GM12878 (cell line): ENCODE measurements around the gene HSF2BP. TPM values are rescaled to one million over a fixed set of nuclear protein-coding genes. Genes with fewer than 3 reads are reported as not detected.
A peak's percentile ranks its signal among the peaks of the same experiment; 100 is the strongest.

Experiments used
- ATAC-seq: fragments of 200-7000 bp; cut with Tn5 transposase; 3 replicates; pipeline ENCODE4 v1.9.1; 2020; ENCODE audit warnings: mild to moderate bottlenecking, moderate library complexity
- BruUV-seq: library from RNA; stranded (reverse); fragments of 400-500 nt; replicated peaks from 2 replicates; lab custom pipeline; 2021; lab: Mats Ljungman, UMichigan
- CTCF ChIA-PET: fragments of 300-600 bp; sonication (Branson Sonifier 250); formaldehyde crosslinking; extraction: SDS; loops from one replicate; lab custom pipeline; 2021; ENCODE audit warnings: inconsistent platforms; lab: Yijun Ruan, JAX
- POLR2A ChIA-PET: fragments of 350-600 bp; formaldehyde crosslinking; extraction: SDS; loops from one replicate; lab custom pipeline; 2021; ENCODE audit warnings: inconsistent platforms; lab: Charles Lee
- RAD21 ChIA-PET: fragments of 300-600 bp; sonication (Branson Sonifier 250); formaldehyde crosslinking; loops from one replicate; lab custom pipeline; 2023; ENCODE audit warnings: antibody characterized with exemption; ENCODE audit not compliant: unreplicated experiment; lab: Charles Lee
- SMC1A ChIA-PET: fragments of 300-600 bp; sonication (Branson Sonifier 250); formaldehyde crosslinking; loops from one replicate; lab custom pipeline; 2023; ENCODE audit not compliant: unreplicated experiment, uncharacterized antibody; lab: Charles Lee
- DNase-seq: peaks from one replicate; pipeline ENCODE4 v3.0.0-alpha.2; 2011; ENCODE audit warnings: low read depth, low spot score
- FAIRE-seq: peaks from 3 replicates; lab custom pipeline; 2011; peaks lifted over from hg19 to GRCh38; lab: Jason Lieb, UNC
- H2AFZ ChIP-seq: 2 replicates; pipeline ENCODE4 v1.6.0; 2011; ENCODE audit warnings: low read depth, low read length, control low read depth; ENCODE audit not compliant: control insufficient read depth
- H3K27ac ChIP-seq: 2 replicates; pipeline ENCODE4 v1.5.1; 2011; ENCODE audit warnings: control low read depth; ENCODE audit not compliant: control insufficient read depth, insufficient read depth
- H3K27me3 ChIP-seq, 2 experiments: replicated peaks in 1 of 2; 2 replicates each; pipeline versions ENCODE4 v1.6.0 to v1.6.1; 2011; ENCODE audit warnings: low read length in 1 of 2; ENCODE audit not compliant: control insufficient read depth in 2 of 2, insufficient read depth in 2 of 2
- H3K36me3 ChIP-seq, 2 experiments: 2 replicates each; pipeline ENCODE4 v1.5.1; 2011; ENCODE audit warnings: low read length in 1 of 2; ENCODE audit not compliant: control insufficient read depth in 2 of 2, insufficient read depth in 2 of 2
- H3K4me1 ChIP-seq: 2 replicates; pipeline ENCODE4 v1.6.1; 2011; ENCODE audit warnings: mild to moderate bottlenecking, low read length, moderate library complexity, mixed read lengths; ENCODE audit not compliant: control insufficient read depth, insufficient read depth
- H3K4me2 ChIP-seq: 2 replicates; pipeline ENCODE4 v1.6.0; 2011; ENCODE audit warnings: control low read depth; ENCODE audit not compliant: control insufficient read depth, insufficient read depth
- H3K4me3 ChIP-seq: fragments of 200-600 bp; sonication (generic); 2 replicates; pipeline ENCODE4 v1.5.1; 2016
- H3K79me2 ChIP-seq: 2 replicates; pipeline ENCODE4 v1.6.0; 2011; ENCODE audit warnings: low read length; ENCODE audit not compliant: control insufficient read depth, insufficient read depth
- H3K9ac ChIP-seq: 2 replicates; pipeline ENCODE4 v1.8.0; 2011; ENCODE audit warnings: low read length, control low read depth, mixed read lengths; ENCODE audit not compliant: control insufficient read depth, insufficient read depth
- H3K9me3 ChIP-seq: replicated peaks from 3 replicates; pipeline ENCODE4 v1.5.1; 2011; ENCODE audit warnings: mild to moderate bottlenecking, low read length; ENCODE audit not compliant: control insufficient read depth, insufficient read depth
- H4K20me1 ChIP-seq: 2 replicates; pipeline ENCODE4 v1.6.0; 2011; ENCODE audit not compliant: control insufficient read depth, insufficient read depth
- CBX3 ChIP-seq: fragments of 200-600 bp; sonication (generic); IDR thresholded peaks from 2 replicates; pipeline ENCODE4 v1.6.1; 2016; ENCODE audit warnings: low read depth, borderline replicate concordance
- CUX1 ChIP-seq: IDR thresholded peaks from 2 replicates; pipeline ENCODE4 v1.6.1; 2012; ENCODE audit warnings: improper control_type of control experiment, low read depth, low read length; ENCODE audit not compliant: insufficient replicate concordance
- POU2F2 ChIP-seq: IDR thresholded peaks from 3 replicates; pipeline ENCODE4 v1.6.1; 2011; ENCODE audit warnings: low read depth, mild to moderate bottlenecking, low read length, borderline replicate concordance
- RAD21 ChIP-seq: IDR thresholded peaks from 2 replicates; pipeline ENCODE4 v1.6.1; 2011; ENCODE audit warnings: mild to moderate bottlenecking, low read depth, low read length, moderate library complexity; ENCODE audit not compliant: insufficient read depth
- RELB ChIP-seq: fragments of 450-650 bp; IDR thresholded peaks from 2 replicates; pipeline ENCODE4 v1.6.1; 2017; ENCODE audit warnings: low read depth, mild to moderate bottlenecking, moderate library complexity
- SKIL ChIP-seq: fragments of 450-650 bp; IDR thresholded peaks from 2 replicates; pipeline ENCODE4 v1.6.1; 2017; ENCODE audit warnings: mild to moderate bottlenecking, low read depth, inconsistent platforms; ENCODE audit not compliant: poor library complexity, severe bottlenecking
- SUZ12 ChIP-seq: fragments of 200-600 bp; sonication (generic); IDR thresholded peaks from one replicate; pipeline ENCODE4 v1.6.1; 2018; ENCODE audit warnings: antibody characterized with exemption, mild to moderate bottlenecking; ENCODE audit not compliant: unreplicated experiment
- ZZZ3 ChIP-seq: IDR thresholded peaks from 2 replicates; pipeline ENCODE4 v1.6.1; 2011; ENCODE audit warnings: low read depth; ENCODE audit not compliant: control insufficient read depth, insufficient read length
- WGBS: methylation state at CpG from one replicate; pipeline ENCODE4 v1.1.6; 2016; ENCODE audit warnings: low lambda C conversion rate; ENCODE audit not compliant: insufficient replicate concordance, insufficient coverage; ENCODE audit errors: missing lambda C conversion rate; 5-methylcytosine and 5-hydroxymethylcytosine counted together
- in situ Hi-C: fragments of 300-500 bp; cut with MboI; formaldehyde crosslinking; loops from 9 replicates; pipeline ENCODE4 v1.14.3; 2018; ENCODE audit warnings: mixed read lengths
- intact Hi-C: fragments of 100-400 bp; cut with micrococcal nuclease; formaldehyde crosslinking; loops from one replicate; pipeline ENCODE4 v1.14.2; 2022; ENCODE audit not compliant: unreplicated experiment
- polyA plus RNA-seq, 11 experiments: library from polyadenylated mRNA; depleted of rRNA in 4 of 11; unstranded in 6 of 11; stranded (reverse) in 5 of 11; fragments of >200 nt; fragmentation: Nextera tagmentation in 4 of 11; fragmentation: Illumina TruSeq in 1 of 11; extraction: Ambion mirVana in 4 of 11; extraction: Trizol in 1 of 11; gene quantifications; 1 replicate in 1 of 11; 2 replicates in 10 of 11; pipeline versions ENCODE4 v1.2.1 to v1.2.3, GENCODE V29; 2011 to 2016; ENCODE audit warnings: inconsistent platforms in 2 of 11, missing spikeins in 2 of 11, low read depth in 1 of 11
- total RNA-seq, 4 experiments: library from RNA; depleted of rRNA in 3 of 4; stranded (reverse); fragments of >200 nt in 3 of 4; fragmentation: Illumina TruSeq in 1 of 4; extraction: Trizol in 1 of 4; gene quantifications; 2 replicates each; pipeline versions ENCODE4 v1.2.1 to v1.2.3, GENCODE V29; 2013 to 2021

HSF2BP gene
- total and polyA plus RNA-seq, 10 of the 15 experiments (the other 5 are each of a cell fraction or from before 2014, with no cell fraction given), result 0.07 to 0.81 (median 0.35) TPM

GRCh38 chr21:43613755-43614638 is 45.3 kb downstream of the HSF2BP start (continued):
- no peak for TF ChIP-seq CUX1

- ATAC-seq, result peak; percentile 94
- no TSS peak for BruUV-seq
- CTCF ChIA-PET, result interaction anchor here (0.6 to 3.6 kb wide), 10 partner anchors 10 to 258 kb away, joined by 3 to 41 read pairs (median 3); no protein-coding TSS in a partner anchor
- peak; percentile 72 for TF ChIP-seq RAD21
- TF ChIP-seq SUZ12, result no peak
- TF ChIP-seq ZZZ3, result no peak
- TF ChIP-seq CBX3, result no peak
- TF ChIP-seq RELB, result no peak
- TF ChIP-seq SKIL, result no peak
- no peak for TF ChIP-seq POU2F2
Observed at GRCh38 chr21:43611598-43612369, 47.5 kb downstream of the HSF2BP start.

More at GRCh38 chr21:43611598-43612369, 47.5 kb downstream of the HSF2BP start:
- 26% methylated on average over 8 of the region's 8 CpGs for WGBS
- ChIA-PET POLR2A (no interaction called here), SMC1A (interaction anchor here (0.6 to 1.7 kb wide), 6 partner anchors 17 to 36 kb away, joined by 3 to 12 read pairs (median 4); no protein-coding TSS in a partner anchor), RAD21 (interaction anchor here (1.5 kb wide), 1 partner anchor 34 kb away, joined by 7 read pairs; no protein-coding TSS in a partner anchor)
- Histone ChIP-seq H3K4me2 (peak overlapping the region; percentile 50), H3K36me3 (no peaks in the 10 kb centered on the region), H3K4me1 (peaks cover 13% of the 10 kb centered on the region; the same call in 1 of the 2 replicates), H4K20me1 (no peaks in the 10 kb centered on the region), H3K9ac (no peak overlapping the region), H3K9me3 (no peaks in the 10 kb centered on the region), H3K27me3 (no peaks in the 10 kb centered on the region), H3K27ac (no peak overlapping the region), H2AFZ (peak overlapping the region; percentile 37; the same call in 1 of the 2 replicates), H3K79me2 (no peaks in the 10 kb centered on the region), H3K4me3 (no peak overlapping the region)
- no peak for DNase-seq
- in situ Hi-C loops (loop anchor here (5.0 kb wide), 1 partner anchor 36 kb away; no protein-coding TSS in a partner anchor), intact Hi-C loops (loop anchor here (1.0 to 5.0 kb wide), 2 partner anchors 35 to 116 kb away; no protein-coding TSS in a partner anchor)
- FAIRE-seq, result no peak
